ENCODE data around the gene LRRC8B.
"Not testable (repeated sequence)": the region's sequence is repeated elsewhere in the genome, so short reads cannot be mapped to it uniquely, and the experiment has no call there.

The LRRC8B gene

DNA sequence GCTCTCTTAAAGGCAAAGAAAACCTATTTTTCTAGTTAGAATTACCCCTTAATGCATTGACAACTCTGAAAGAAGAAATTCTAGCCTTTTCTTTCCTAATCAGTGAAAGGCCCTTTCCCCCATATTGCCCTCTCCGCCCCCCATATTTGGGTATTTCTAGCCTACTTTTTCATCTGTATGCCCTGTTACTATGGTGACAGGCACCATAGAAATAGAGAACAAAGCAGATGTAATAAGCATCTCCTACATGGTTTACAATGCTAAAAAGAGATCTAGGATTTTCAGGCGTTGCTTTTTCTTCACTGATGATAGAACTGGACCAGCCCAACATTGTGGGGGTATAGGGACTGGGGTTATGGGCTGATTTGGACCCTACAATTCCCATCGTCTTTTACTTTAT, 14.5 kb downstream of the LRRC8B start:
- DNase-seq (ENCODE audit: extremely low read depth, low read depth): no peak
- TF ChIP-seq, protein P1, sequence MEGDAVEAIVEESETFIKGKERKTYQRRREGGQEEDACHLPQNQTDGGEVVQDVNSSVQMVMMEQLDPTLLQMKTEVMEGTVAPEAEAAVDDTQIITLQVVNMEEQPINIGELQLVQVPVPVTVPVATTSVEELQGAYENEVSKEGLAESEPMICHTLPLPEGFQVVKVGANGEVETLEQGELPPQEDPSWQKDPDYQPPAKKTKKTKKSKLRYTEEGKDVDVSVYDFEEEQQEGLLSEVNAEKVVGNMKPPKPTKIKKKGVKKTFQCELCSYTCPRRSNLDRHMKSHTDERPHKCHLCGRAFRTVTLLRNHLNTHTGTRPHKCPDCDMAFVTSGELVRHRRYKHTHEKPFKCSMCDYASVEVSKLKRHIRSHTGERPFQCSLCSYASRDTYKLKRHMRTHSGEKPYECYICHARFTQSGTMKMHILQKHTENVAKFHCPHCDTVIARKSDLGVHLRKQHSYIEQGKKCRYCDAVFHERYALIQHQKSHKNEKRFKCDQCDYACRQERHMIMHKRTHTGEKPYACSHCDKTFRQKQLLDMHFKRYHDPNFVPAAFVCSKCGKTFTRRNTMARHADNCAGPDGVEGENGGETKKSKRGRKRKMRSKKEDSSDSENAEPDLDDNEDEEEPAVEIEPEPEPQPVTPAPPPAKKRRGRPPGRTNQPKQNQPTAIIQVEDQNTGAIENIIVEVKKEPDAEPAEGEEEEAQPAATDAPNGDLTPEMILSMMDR (IDR thresholded peaks at IDR 0.05; ENCODE audit: low read depth, low read length, missing control alignments): no peak
- no peak overlapping the region for H3K4me3 ChIP-seq (replicated peaks; ENCODE audit: low read depth, low read length)

DNA sequence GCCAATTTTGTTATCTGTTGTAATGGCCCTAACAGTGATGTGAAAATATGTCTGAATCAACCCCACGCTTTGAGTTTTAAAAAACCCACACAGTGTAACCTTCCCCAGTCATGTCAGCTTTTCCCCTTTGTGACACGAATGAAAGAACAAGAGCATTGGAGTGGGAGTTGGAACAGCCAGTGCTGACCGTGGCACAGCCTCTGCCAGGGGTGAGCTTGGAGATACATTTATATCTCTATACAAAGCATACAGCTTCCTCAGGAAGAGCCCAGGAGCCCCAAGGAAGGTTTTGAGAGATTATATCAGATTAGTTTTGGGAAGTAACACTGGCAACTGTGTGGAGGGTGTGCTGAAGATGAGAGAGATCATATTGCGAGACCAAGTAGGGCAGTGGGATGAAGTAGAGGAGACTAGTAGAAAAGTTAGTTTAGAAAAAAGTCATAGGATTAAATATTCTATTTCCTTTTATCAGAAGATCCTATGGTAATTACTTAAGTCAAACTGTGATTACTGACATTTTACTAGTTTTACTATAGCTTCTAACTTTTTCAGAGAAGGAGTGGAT, 15.9 kb downstream of the LRRC8B start:
- H3K4me3 ChIP-seq (replicated peaks; ENCODE audit: low read depth, low read length): no peak overlapping the region
- TF ChIP-seq, protein P1 (IDR thresholded peaks at IDR 0.05; ENCODE audit: low read depth, low read length, missing control alignments): no peak
- no peak for DNase-seq (ENCODE audit: extremely low read depth, low read depth)

DNA sequence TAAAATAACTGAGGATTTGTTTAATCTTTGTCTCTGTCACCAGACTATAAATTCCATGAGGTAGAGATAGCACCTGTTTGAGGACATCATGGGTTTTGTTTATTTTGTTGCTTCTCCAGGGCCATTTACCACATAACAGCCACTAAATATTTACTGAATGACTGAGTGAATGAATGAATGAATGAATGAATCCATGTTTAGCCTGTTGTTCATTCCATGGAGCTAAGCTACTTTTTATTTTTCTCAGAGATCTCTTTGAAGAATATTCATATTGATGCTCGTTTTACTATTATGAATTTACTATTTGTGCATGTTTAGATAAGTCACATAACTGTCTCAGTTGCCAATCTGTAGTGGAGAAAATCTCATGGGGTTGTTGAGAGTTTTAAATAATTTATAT, 17.7 kb downstream of the LRRC8B start:
- TF ChIP-seq, protein P1 (IDR thresholded peaks at IDR 0.05; ENCODE audit: low read depth, low read length, missing control alignments): no peak
- H3K4me3 ChIP-seq (replicated peaks; ENCODE audit: low read depth, low read length): no peak overlapping the region
- no peak for DNase-seq (ENCODE audit: extremely low read depth, low read depth)

DNA sequence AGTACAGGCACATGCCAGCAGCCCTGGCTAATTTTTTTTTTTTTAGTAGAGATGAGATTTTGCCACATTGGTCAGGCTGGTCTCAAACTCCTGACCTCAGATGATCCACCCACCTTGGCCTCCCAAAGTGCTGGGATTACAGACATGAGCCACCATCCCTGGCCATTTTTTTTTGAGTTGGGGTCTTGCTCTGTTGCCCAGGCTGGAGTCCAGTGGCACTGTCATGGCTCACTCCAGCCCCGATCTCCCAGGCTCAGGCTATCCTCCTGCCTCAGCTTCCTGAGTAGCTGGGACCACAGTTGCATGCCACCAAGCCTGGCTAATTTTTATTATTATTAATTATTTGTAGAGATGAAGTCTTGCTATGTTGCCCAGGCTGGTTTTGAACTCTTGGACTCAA, 19.0 kb downstream of the LRRC8B start:
- DNase-seq (ENCODE audit: extremely low read depth, low read depth); H3K4me3 ChIP-seq (replicated peaks; ENCODE audit: low read depth, low read length): not testable (repeated sequence)

DNA sequence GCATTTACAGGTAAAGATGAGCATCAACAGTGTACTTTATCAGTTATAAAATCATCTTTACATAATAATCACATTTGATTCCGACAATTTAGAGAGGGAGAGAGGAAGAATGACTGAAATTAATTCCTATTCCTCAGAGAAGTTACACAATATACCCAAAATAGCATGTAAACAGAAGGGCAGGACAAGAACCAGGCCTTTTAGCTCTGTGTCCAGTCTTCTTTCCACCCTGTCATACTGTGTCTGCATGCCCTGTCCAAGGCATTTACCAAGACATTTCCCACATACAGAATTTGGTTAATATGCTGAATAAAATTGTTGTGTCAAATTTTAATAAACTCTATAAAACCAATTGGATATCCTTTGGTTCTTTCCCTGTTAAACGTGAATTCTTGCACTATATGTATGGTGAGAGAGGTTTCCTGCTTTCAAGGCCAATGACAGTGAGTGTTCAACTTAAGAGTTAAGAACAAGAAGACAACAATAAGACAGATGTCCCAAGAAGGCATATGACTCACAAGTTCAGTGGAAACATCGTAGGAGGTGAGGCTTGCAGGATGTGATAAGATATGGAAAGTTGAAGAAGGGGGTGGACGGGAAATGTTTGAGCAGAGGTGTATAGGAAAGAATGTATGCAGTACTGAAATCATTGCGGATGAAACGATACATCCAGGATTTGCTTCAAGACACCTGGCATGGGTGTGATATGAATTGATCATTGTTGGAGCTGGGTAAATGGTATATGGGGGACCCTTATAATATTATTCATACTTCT, 20.8 kb downstream of the LRRC8B start:
- no peak for DNase-seq (ENCODE audit: extremely low read depth, low read depth)
- TF ChIP-seq, protein P1 (IDR thresholded peaks at IDR 0.05; ENCODE audit: low read depth, low read length, missing control alignments): no peak
- H3K4me3 ChIP-seq (replicated peaks; ENCODE audit: low read depth, low read length): no peak overlapping the region

DNA sequence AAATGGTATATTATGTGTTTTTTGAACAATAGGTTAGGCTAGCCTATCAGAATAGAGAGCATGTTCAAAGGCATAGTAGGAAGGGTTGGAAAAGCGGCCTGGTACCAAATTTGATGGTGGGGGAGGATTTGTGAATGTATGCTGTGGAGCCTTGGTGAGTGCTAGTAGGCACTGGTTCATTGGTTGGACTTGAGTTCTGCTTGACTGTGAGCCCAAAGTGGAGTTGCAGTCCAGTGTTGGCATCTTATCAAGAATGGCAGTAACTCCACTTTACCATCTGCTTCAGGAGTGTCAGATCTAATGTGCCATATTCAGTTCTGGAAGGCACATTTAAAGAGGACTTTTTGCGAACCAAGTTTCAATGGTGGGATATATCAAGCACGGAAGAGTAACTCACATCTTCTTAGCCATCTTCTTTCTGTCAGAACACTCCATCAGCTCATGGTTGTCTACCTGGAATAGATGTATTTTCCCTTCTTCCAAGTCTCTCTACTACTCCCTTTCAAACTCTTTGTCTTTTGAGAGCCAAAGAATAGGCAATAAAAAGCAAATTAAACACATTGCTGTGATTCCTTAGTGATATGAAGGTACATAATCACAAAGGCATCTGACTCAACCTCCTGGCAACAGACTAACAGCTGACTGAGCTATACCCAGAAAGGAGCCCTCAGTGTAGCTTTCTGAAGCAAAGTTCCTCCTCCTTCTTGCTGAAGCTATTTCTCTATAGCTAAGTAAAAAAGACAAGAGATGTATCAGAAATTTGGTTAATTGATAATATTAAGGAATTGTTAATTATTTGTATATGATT, 21.7 kb downstream of the LRRC8B start:
- TF ChIP-seq, protein P1 (IDR thresholded peaks at IDR 0.05; ENCODE audit: low read depth, low read length, missing control alignments): no peak
- no peak for DNase-seq (ENCODE audit: extremely low read depth, low read depth)
- no peak overlapping the region for H3K4me3 ChIP-seq (replicated peaks; ENCODE audit: low read depth, low read length)

DNA sequence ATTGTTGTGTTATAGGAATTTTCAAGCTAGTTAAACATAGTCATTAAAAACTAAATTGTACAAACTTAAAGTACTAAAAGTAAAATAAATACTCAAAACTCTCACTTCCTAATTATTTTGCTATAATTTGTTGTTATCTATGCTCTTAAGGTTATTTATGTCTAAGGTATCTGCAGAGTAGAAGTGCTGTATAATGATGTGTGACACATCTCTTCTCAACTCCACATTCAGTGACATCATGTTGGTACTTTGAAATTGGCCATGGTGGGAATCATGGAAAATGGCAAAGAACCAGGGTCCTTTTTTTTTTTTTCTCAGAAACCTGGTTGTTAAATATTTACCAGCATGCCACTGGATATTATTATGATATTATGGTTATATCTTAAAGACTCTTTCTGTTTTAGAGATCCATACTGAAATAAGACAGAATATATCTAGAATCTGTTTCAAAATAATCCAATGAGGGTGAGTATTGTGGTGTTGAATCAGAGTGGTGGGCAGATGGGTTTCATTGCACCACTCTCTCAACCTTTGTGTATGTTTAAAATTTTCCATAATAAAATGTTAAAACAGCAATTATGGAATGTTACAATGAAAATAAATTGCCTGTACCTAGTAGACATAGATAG, 22.4 kb downstream of the LRRC8B start:
- no peak for DNase-seq (ENCODE audit: extremely low read depth, low read depth)
- TF ChIP-seq, protein P1 (IDR thresholded peaks at IDR 0.05; ENCODE audit: low read depth, low read length, missing control alignments): no peak
- no peak overlapping the region for H3K4me3 ChIP-seq (replicated peaks; ENCODE audit: low read depth, low read length)
